ENCODE results near the gene MON1B. TPM values are rescaled to one million over a fixed set of nuclear protein-coding genes. Genes with fewer than 3 reads are reported as not detected.
A peak's percentile ranks its signal among the peaks of the same experiment; 100 is the strongest.

The MON1B gene
- total and polyA plus RNA-seq, 2 of the 8 experiments (the other 6 are each of a cell fraction or from before 2014, with no cell fraction given) = 20.0 to 45.9 TPM

DNA sequence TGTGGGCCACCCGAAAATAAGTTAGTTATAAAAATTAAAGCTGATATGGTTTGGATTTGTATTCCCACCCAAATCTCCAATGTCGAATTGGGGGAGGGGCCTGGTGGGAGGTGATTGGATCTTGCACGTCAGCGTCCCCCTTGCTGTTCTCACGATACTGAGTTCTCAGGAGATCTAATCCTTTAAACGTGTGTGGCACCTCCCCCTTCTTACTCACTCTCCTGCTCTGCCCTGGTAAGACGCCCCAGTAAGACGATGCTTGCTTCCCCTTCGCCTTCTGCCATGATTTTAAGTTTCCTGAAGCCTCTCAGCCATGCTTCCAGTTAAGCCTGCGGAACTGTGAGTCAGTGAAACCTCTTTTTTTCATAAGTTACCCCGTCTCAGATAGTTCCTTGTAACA lies 43.6 kb downstream of the MON1B start:
- Histone ChIP-seq H3K4me2 (ENCODE audit: insufficient read depth in 1 of 2, low read depth in 2 of 2, low read length in 2 of 2) (no peak overlapping the region), H4K91ac (replicated peaks; ENCODE audit: insufficient read length, low read length) (no peak overlapping the region), H3K9ac (replicated peaks in 1 of 4; ENCODE audit: extremely low read depth in 1 of 4, low read depth in 3 of 4, low read length in 3 of 4) (no peak overlapping the region), H3K4me1 (replicated peaks in 1 of 4; ENCODE audit: control insufficient read depth in 3 of 4, insufficient read depth in 4 of 4, low read length in 3 of 4) (peaks cover 0 to 11% (median 7%) of the 10 kb centered on the region in 4 experiments; a peak in 4 of 7 replicates), H4K5ac (ENCODE audit: insufficient read length, low read depth, low read length) (no peak overlapping the region), H3K4me3 (ENCODE audit: extremely low read depth in 1 of 4, insufficient read depth in 2 of 4, low read depth in 3 of 4, low read length in 4 of 4) (no peak overlapping the region; a peak in 1 of 8 replicates), H3K14ac (ENCODE audit: insufficient read length) (no peak overlapping the region), H3K4ac (replicated peaks; ENCODE audit: insufficient read length, low read depth, low read length) (no peak overlapping the region), H4K8ac (ENCODE audit: extremely low read depth, insufficient read depth, low read length) (no peak overlapping the region), H3K23ac (ENCODE audit: insufficient read length) (no peak overlapping the region), H3K79me2 (ENCODE audit: control insufficient read depth in 1 of 2, insufficient read depth in 2 of 2, low read length in 2 of 2) (no peaks in the 10 kb centered on the region), H3K27me3 (replicated peaks in 1 of 4; ENCODE audit: control insufficient read depth in 3 of 4, extremely low read depth in 1 of 4, insufficient read depth in 3 of 4, low read length in 3 of 4) (no peaks in the 10 kb centered on the region; a peak in 1 of 7 replicates), H2AK5ac (ENCODE audit: low read depth, low read length) (no peak overlapping the region), H3K56ac (replicated peaks; ENCODE audit: insufficient read length, low read depth, low read length) (no peak overlapping the region), H3K23me2 (ENCODE audit: low read depth, low read length) (no peaks in the 10 kb centered on the region), H2BK120ac (replicated peaks; ENCODE audit: low read depth, low read length) (no peak overlapping the region), H3K9me3 (ENCODE audit: insufficient read depth in 2 of 2, low read depth in 1 of 2, low read length in 1 of 2) (no peaks in the 10 kb centered on the region; a peak in 1 of 4 replicates), H3K27ac (ENCODE audit: low read depth, low read length) (no peak overlapping the region), H2BK15ac (ENCODE audit: low read length) (no peak overlapping the region), H2AFZ (ENCODE audit: low read length) (no peak overlapping the region), H2BK12ac (ENCODE audit: low read depth, low read length) (no peak overlapping the region), H3K79me1 (ENCODE audit: low read depth, low read length) (no peaks in the 10 kb centered on the region), H4K20me1 (replicated peaks in 1 of 2; ENCODE audit: control insufficient read depth in 1 of 2, insufficient read depth in 2 of 2, low read length in 2 of 2) (no peaks in the 10 kb centered on the region), H2BK20ac (ENCODE audit: low read length) (no peak overlapping the region), H3K36me3 (ENCODE audit: control insufficient read depth in 2 of 4, insufficient read depth in 4 of 4, low read length in 3 of 4) (no peaks in the 10 kb centered on the region), H2BK5ac (ENCODE audit: low read depth, low read length) (no peak overlapping the region; the same call in 1 of the 2 replicates), H3K18ac (ENCODE audit: extremely low read depth, low read length) (no peak overlapping the region)
- WGBS, 2 experiments (ENCODE audit: extremely low coverage in 1 of 2, insufficient coverage in 1 of 2, insufficient read length in 1 of 2, insufficient replicate concordance in 2 of 2, low coverage in 1 of 2, low lambda C conversion rate in 2 of 2, missing lambda C conversion rate in 1 of 2) = 60% methylated on average over 11 of the region's 11 CpGs; no CpG with 5 or more reads in 1 of the 2 experiments
- no peak for DNase-seq (ENCODE audit: low read depth in 1 of 2, low spot score in 2 of 2)
- FAIRE-seq = no peak
- POLR2A ChIA-PET (ENCODE audit: partially characterized antibody) = no interaction called here
- CTCF ChIA-PET (ENCODE audit: partially characterized antibody) = interaction anchor here (0.7 to 10.3 kb wide), 13 partner anchors 12 to 826 kb away, joined by 3 to 234 read pairs (median 4); partner anchors contain the start of genes ADAMTS18 and CLEC3A
- TF ChIP-seq TBP (IDR thresholded peaks at IDR 0.05; ENCODE audit: low read depth, low read length) = 0 out of 2 replicates have a peak, but pooled peaks have one; percentile 26
- TF ChIP-seq POLR2A (IDR thresholded peaks at IDR 0.05; ENCODE audit: control extremely low read depth in 1 of 2, low read depth in 2 of 2, low read length in 2 of 2) = no peak
